ENCODE measurements around the gene PCDH9. TPM values are rescaled to one million over a fixed set of nuclear protein-coding genes. Genes with fewer than 3 reads are reported as not detected.

Gene PCDH9
- total and polyA plus RNA-seq, 5 donors from 2014 or later, result 0.08 to 0.77 (median 0.09) TPM

DNA sequence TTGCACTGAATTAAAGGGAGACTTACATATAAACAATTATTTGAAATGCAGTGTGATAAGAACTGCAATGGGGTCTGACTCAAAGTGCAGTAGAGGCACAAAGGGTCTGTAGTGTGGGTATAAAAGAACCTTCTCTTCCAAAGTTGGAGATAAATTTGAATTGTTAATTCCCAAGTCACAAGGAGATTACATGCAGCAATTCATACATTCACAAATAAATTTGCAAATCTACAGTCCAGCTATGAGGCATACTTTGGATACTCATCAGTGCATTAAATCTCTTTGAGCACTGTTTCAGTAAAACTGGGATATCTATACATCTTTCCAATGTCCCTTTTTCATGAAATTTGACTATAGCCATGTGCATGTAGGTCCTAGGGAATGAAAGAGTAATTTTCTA, 799.4 kb downstream of the PCDH9 start:
- Histone ChIP-seq H3K9me3 (ENCODE audit: control insufficient read depth in 2 of 2, low read length in 2 of 2) (no peaks in the 10 kb centered on the region), H3K4me3 (ENCODE audit: low read depth, low read length) (no peak overlapping the region), H3K27me3 (ENCODE audit: control insufficient read depth, insufficient read depth, low read length) (no peaks in the 10 kb centered on the region), H3K36me3 (ENCODE audit: control insufficient read depth, insufficient read depth, low read length) (no peaks in the 10 kb centered on the region), H3K27ac (ENCODE audit: insufficient read depth, low read length, poor library complexity, severe bottlenecking) (no peak overlapping the region), H3K4me1 (ENCODE audit: control insufficient read depth, insufficient read depth, low read length, poor library complexity, severe bottlenecking) (no peaks in the 10 kb centered on the region)
- H3K4me1 Mint-ChIP-seq, result no peaks in the 10 kb centered on the region
- no peaks in the 10 kb centered on the region for H3K36me3 Mint-ChIP-seq
- no peak overlapping the region for H3K27ac Mint-ChIP-seq
- peaks cover 2 to 10% (median 4%) of the 10 kb centered on the region in 7 donors for H3K9me3 Mint-ChIP-seq
- DNase-seq, result no peak
- ATAC-seq (ENCODE audit: low read depth in 2 of 2), result no peak
- no peaks in the 10 kb centered on the region for H3K27me3 Mint-ChIP-seq
- no peak overlapping the region for H3K4me3 Mint-ChIP-seq

DNA sequence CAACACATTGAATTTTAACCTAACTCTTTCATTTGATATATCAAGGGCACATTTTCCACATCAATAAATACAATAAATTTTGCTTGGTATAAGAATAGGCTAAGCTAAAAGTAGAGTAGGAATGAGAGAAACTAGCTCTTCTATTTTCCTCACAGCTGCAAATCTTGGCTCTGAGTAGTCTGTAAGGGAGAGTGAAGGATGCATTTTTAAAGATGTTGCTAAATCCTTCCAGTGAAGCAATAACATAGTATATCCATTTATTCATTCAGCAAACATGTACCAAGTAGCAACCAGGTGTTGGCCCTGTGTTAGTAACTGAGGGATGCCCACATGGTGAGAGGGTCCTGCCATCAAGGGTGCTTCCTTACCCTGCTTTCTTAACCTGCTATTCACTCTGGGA, 799.9 kb downstream of the PCDH9 start:
- H3K9me3 ChIP-seq (ENCODE audit: control insufficient read depth in 2 of 2, low read length in 2 of 2), result no peaks in the 10 kb centered on the region

DNA sequence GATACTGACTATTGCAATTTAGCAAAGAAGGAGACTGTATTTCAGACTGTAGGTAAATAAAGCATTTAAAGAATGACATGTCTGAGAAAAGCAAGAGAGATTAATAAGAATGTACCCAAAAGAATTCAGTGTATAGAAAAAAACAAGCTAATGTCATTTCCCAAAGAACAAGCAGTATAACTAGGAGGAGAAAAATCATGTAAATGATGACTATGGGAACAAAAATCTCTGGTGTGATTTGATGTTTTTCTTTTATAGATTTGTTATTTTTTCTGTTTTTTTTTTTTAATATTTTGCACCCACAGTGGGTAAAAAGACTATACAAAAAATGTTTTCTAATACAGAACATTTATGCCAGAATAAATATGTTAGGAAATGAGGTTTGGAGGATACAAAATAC, 801.0 kb downstream of the PCDH9 start:
- H3K4me3 Mint-ChIP-seq, result no peak overlapping the region
- no peaks in the 10 kb centered on the region for H3K4me1 Mint-ChIP-seq
- DNase-seq, result no peak
- Histone ChIP-seq H3K27me3 (ENCODE audit: control insufficient read depth, insufficient read depth, low read length) (no peaks in the 10 kb centered on the region), H3K4me1 (ENCODE audit: control insufficient read depth, insufficient read depth, low read length, poor library complexity, severe bottlenecking) (no peaks in the 10 kb centered on the region), H3K27ac (ENCODE audit: insufficient read depth, low read length, poor library complexity, severe bottlenecking) (no peak overlapping the region), H3K4me3 (ENCODE audit: low read depth, low read length) (no peak overlapping the region), H3K9me3 (ENCODE audit: control insufficient read depth in 2 of 2, low read length in 2 of 2) (no peaks in the 10 kb centered on the region), H3K36me3 (ENCODE audit: control insufficient read depth, insufficient read depth, low read length) (no peaks in the 10 kb centered on the region)
- no peak for ATAC-seq (ENCODE audit: low read depth in 2 of 2)
- no peak overlapping the region for H3K27ac Mint-ChIP-seq
- no peaks in the 10 kb centered on the region for H3K36me3 Mint-ChIP-seq
- H3K9me3 Mint-ChIP-seq, result peaks cover 0 to 13% (median 2%) of the 10 kb centered on the region in 7 donors
- H3K27me3 Mint-ChIP-seq, result no peaks in the 10 kb centered on the region

More for the DNA sequence above, 799.9 kb downstream of the PCDH9 start:
- no peaks in the 10 kb centered on the region for H3K27me3 ChIP-seq (ENCODE audit: control insufficient read depth, insufficient read depth, low read length)
- Mint-ChIP-seq H3K36me3 (no peaks in the 10 kb centered on the region), H3K4me3 (no peak overlapping the region), H3K4me1 (no peaks in the 10 kb centered on the region), H3K27ac (no peak overlapping the region), H3K9me3 (peaks cover 0 to 10% (median 4%) of the 10 kb centered on the region in 7 donors), H3K27me3 (no peaks in the 10 kb centered on the region)
- ATAC-seq (ENCODE audit: low read depth in 2 of 2), result no peak
- no peaks in the 10 kb centered on the region for H3K4me1 ChIP-seq (ENCODE audit: control insufficient read depth, insufficient read depth, low read length, poor library complexity, severe bottlenecking)
- no peak for DNase-seq
- no peaks in the 10 kb centered on the region for H3K36me3 ChIP-seq (ENCODE audit: control insufficient read depth, insufficient read depth, low read length)
- no peak overlapping the region for H3K27ac ChIP-seq (ENCODE audit: insufficient read depth, low read length, poor library complexity, severe bottlenecking)
- H3K4me3 ChIP-seq (ENCODE audit: low read depth, low read length), result no peak overlapping the region

DNA sequence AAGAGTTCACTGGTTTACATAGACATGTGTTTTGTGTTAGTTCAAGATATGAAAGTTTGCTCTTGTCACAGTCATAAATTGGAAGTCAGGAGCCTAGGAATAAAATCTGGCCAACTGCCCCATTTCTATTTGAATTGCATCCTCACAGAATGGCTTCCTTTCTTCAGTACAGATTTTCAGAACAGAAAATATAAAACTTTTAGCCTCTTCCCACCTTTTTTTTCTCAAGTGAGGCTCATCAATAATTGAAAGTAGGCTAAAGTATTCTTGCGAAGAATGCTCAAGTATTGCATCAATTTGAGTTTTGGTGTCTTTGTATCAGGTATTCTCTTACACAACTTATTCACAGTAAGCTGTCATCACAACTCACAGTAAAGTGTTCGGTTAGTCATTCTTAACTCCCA, 802.7 kb downstream of the PCDH9 start:
- no peak overlapping the region for H3K27ac ChIP-seq (ENCODE audit: insufficient read depth, low read length, poor library complexity, severe bottlenecking)
- H3K9me3 ChIP-seq (ENCODE audit: control insufficient read depth in 2 of 2, low read length in 2 of 2), result no peaks in the 10 kb centered on the region
- H3K4me1 Mint-ChIP-seq, result no peaks in the 10 kb centered on the region
- no peak overlapping the region for H3K4me3 Mint-ChIP-seq
- ATAC-seq (ENCODE audit: low read depth in 2 of 2) (no peak), DNase-seq (no peak)
- no peaks in the 10 kb centered on the region for H3K27me3 Mint-ChIP-seq
- H3K27ac Mint-ChIP-seq, result no peak overlapping the region
- H3K4me1 ChIP-seq (ENCODE audit: control insufficient read depth, insufficient read depth, low read length, poor library complexity, severe bottlenecking), result no peaks in the 10 kb centered on the region
- no peak overlapping the region for H3K4me3 ChIP-seq (ENCODE audit: low read depth, low read length)
- peaks cover under 1 to 26% (median 5%) of the 10 kb centered on the region in 7 donors for H3K9me3 Mint-ChIP-seq
- H3K36me3 ChIP-seq (ENCODE audit: control insufficient read depth, insufficient read depth, low read length), result no peaks in the 10 kb centered on the region
- H3K36me3 Mint-ChIP-seq, result no peaks in the 10 kb centered on the region
- no peaks in the 10 kb centered on the region for H3K27me3 ChIP-seq (ENCODE audit: control insufficient read depth, insufficient read depth, low read length)

DNA sequence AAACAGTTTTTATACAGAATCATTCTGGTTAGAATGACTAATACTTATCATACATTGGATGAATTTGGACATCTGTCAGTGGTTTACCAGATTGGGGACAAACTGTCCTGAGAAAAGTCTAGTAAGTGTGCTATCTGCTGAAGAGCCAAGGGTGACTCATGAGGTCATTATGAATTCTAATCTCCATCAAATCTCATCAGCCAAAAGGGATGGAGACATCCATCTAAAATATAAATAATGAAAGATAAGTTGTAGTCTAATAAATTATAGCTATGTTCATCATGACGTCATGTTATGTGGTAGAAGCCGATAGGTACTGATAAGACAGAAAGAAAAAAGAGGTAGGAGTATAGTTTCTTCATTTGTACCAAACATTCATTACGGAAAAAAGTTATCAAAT, 804.4 kb downstream of the PCDH9 start:
- DNase-seq (no peak), ATAC-seq (ENCODE audit: low read depth in 2 of 2) (no peak)
- Mint-ChIP-seq H3K27ac (no peak overlapping the region), H3K9me3 (peaks cover 0 to 35% (median 7%) of the 10 kb centered on the region in 7 donors), H3K27me3 (no peaks in the 10 kb centered on the region), H3K36me3 (no peaks in the 10 kb centered on the region), H3K4me3 (no peak overlapping the region), H3K4me1 (no peaks in the 10 kb centered on the region)
- Histone ChIP-seq H3K9me3 (ENCODE audit: control insufficient read depth in 2 of 2, low read length in 2 of 2) (no peaks in the 10 kb centered on the region), H3K27ac (ENCODE audit: insufficient read depth, low read length, poor library complexity, severe bottlenecking) (no peak overlapping the region), H3K36me3 (ENCODE audit: control insufficient read depth, insufficient read depth, low read length) (no peaks in the 10 kb centered on the region), H3K4me1 (ENCODE audit: control insufficient read depth, insufficient read depth, low read length, poor library complexity, severe bottlenecking) (no peaks in the 10 kb centered on the region), H3K27me3 (ENCODE audit: control insufficient read depth, insufficient read depth, low read length) (no peaks in the 10 kb centered on the region), H3K4me3 (ENCODE audit: low read depth, low read length) (no peak overlapping the region)

DNA sequence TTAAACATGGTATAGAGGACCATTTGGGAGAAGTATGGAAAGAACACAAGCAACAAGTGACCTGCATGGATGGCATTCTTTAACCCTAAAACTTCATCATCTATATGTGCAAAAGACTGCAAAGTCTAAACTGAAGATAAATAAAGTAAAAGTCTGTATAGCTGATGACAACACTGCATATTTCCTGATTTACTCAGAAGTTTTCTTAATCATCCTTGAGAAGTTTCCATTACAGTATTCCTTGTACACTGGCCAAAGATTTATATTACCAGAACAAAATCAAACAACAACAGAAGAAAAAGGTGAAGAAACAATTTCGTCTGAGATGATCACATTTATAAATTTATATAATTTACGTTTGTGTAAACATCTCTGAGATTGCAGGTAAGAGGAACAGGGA, 805.7 kb downstream of the PCDH9 start:
- Histone ChIP-seq H3K27me3 (ENCODE audit: control insufficient read depth, insufficient read depth, low read length) (no peaks in the 10 kb centered on the region), H3K9me3 (ENCODE audit: control insufficient read depth in 2 of 2, low read length in 2 of 2) (peaks cover 0 to 3% of the 10 kb centered on the region in 2 experiments), H3K36me3 (ENCODE audit: control insufficient read depth, insufficient read depth, low read length) (no peaks in the 10 kb centered on the region), H3K4me3 (ENCODE audit: low read depth, low read length) (no peak overlapping the region), H3K27ac (ENCODE audit: insufficient read depth, low read length, poor library complexity, severe bottlenecking) (no peak overlapping the region), H3K4me1 (ENCODE audit: control insufficient read depth, insufficient read depth, low read length, poor library complexity, severe bottlenecking) (no peaks in the 10 kb centered on the region)
- no peak for DNase-seq
- ATAC-seq (ENCODE audit: low read depth in 2 of 2), result no peak
- no peaks in the 10 kb centered on the region for H3K36me3 Mint-ChIP-seq
- H3K27me3 Mint-ChIP-seq, result no peaks in the 10 kb centered on the region
- H3K9me3 Mint-ChIP-seq, result peaks cover 0 to 35% (median 7%) of the 10 kb centered on the region in 7 donors
- H3K27ac Mint-ChIP-seq, result no peak overlapping the region
- H3K4me3 Mint-ChIP-seq, result no peak overlapping the region
- no peaks in the 10 kb centered on the region for H3K4me1 Mint-ChIP-seq

DNA sequence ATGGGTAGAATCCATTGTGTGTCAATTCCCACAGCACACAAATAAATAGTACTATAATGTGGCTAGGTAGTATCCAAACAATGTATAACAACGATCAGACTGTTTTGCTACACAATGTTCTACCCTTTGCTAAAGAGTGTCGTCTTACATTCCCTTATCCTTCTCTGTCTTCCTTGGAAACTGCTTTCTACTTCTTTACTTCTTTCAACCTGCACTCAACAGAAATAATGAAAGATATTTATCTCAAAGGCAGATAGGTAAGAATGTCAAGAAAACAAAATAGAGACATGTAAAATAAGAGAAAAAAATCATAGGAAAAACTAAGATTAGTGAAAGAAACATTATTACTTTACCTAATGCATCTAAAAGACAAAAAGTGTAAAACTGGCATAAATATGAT, 814.7 kb downstream of the PCDH9 start:
- Mint-ChIP-seq H3K36me3 (no peaks in the 10 kb centered on the region), H3K27me3 (no peaks in the 10 kb centered on the region), H3K4me3 (no peak overlapping the region), H3K4me1 (no peaks in the 10 kb centered on the region), H3K9me3 (peaks cover 0 to 24% (median 10%) of the 10 kb centered on the region in 7 donors), H3K27ac (no peak overlapping the region)
- Histone ChIP-seq H3K4me3 (ENCODE audit: low read depth, low read length) (no peak overlapping the region), H3K27me3 (ENCODE audit: control insufficient read depth, insufficient read depth, low read length) (no peaks in the 10 kb centered on the region), H3K9me3 (ENCODE audit: control insufficient read depth in 2 of 2, low read length in 2 of 2) (peaks cover 1 to 7% of the 10 kb centered on the region in 2 experiments), H3K36me3 (ENCODE audit: control insufficient read depth, insufficient read depth, low read length) (no peaks in the 10 kb centered on the region), H3K27ac (ENCODE audit: insufficient read depth, low read length, poor library complexity, severe bottlenecking) (no peak overlapping the region), H3K4me1 (ENCODE audit: control insufficient read depth, insufficient read depth, low read length, poor library complexity, severe bottlenecking) (no peaks in the 10 kb centered on the region)
- DNase-seq (no peak), ATAC-seq (ENCODE audit: low read depth in 2 of 2) (no peak)

DNA sequence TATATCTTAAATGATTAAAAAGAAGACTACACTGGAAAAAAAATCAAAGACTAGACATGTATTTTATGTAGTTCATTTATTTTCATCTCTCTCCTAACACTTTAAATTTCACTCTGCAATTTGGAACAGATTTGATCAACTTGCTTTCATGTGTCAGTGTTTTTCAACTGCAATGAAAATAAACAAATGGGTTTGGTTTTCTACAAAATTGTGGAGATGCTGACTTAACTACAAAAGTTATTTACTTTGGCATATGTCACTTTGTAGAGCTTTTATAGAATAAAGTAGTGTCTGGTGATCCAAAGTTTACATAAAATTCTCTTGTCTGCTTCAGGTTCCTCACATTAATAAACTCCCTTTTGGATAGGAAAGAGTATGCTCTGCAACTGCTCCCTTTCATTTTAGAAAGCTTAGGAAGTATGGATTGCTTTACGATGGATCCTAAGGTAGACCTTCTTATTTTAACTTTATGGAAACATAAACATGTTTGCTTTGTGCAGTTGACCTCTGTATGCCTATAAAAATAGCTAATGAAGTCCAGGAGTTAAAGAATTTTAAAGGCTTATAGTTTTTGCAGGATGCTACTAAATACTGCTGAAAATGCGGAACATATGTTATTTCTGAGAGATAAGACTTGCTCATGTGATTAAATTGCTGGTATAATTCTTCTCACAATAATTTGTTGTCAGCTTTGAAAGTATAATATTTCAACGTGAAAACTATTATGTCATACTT, 815.9 kb downstream of the PCDH9 start:
- Histone ChIP-seq H3K4me1 (ENCODE audit: control insufficient read depth, insufficient read depth, low read length, poor library complexity, severe bottlenecking) (no peaks in the 10 kb centered on the region), H3K9me3 (ENCODE audit: control insufficient read depth in 2 of 2, low read length in 2 of 2) (peaks cover 1 to 8% of the 10 kb centered on the region in 2 experiments), H3K4me3 (ENCODE audit: low read depth, low read length) (no peak overlapping the region), H3K27me3 (ENCODE audit: control insufficient read depth, insufficient read depth, low read length) (no peaks in the 10 kb centered on the region), H3K36me3 (ENCODE audit: control insufficient read depth, insufficient read depth, low read length) (no peaks in the 10 kb centered on the region), H3K27ac (ENCODE audit: insufficient read depth, low read length, poor library complexity, severe bottlenecking) (no peak overlapping the region)
- Mint-ChIP-seq H3K4me3 (no peak overlapping the region), H3K4me1 (no peaks in the 10 kb centered on the region), H3K27ac (no peak overlapping the region), H3K27me3 (no peaks in the 10 kb centered on the region), H3K36me3 (no peaks in the 10 kb centered on the region), H3K9me3 (peaks cover 0 to 27% (median 10%) of the 10 kb centered on the region in 7 donors)
- DNase-seq (no peak), ATAC-seq (ENCODE audit: low read depth in 2 of 2) (no peak)

Data from CD4-positive, CD25-positive, alpha-beta regulatory T cell (primary cell).